ENCODE results near the gene SDHAF3. TPM values are rescaled to one million over a fixed set of nuclear protein-coding genes. Genes with fewer than 3 reads are reported as not detected.

Gene SDHAF3
- total RNA-seq, 2 experiments from 2014 or later: 3.2 to 5.0 TPM

GRCh38 chr7:97200018-97200417 lies 82.5 kb downstream of the SDHAF3 start:
- H3K9me3 Mint-ChIP-seq: no peaks in the 10 kb centered on the region
- no peaks in the 10 kb centered on the region for H3K36me3 Mint-ChIP-seq (ENCODE audit: low read depth)
- ATAC-seq (ENCODE audit: poor library complexity): no peak

GRCh38 chr7:97203957-97204356 lies 86.5 kb downstream of the SDHAF3 start:
- Mint-ChIP-seq H3K9me3 (no peaks in the 10 kb centered on the region), H3K4me1 (ENCODE audit: low read depth) (no peaks in the 10 kb centered on the region), H3K27me3 (no peaks in the 10 kb centered on the region), H3K36me3 (ENCODE audit: low read depth) (no peaks in the 10 kb centered on the region), H3K4me3 (no peak overlapping the region), H3K27ac (no peak overlapping the region)
- DNase-seq (no peak), ATAC-seq (ENCODE audit: poor library complexity) (no peak)
- intact Hi-C loops (cut with DNase I, micrococcal nuclease): no loop called here
- Histone ChIP-seq H3K27ac (ENCODE audit: low read depth in 1 of 2, low read length in 2 of 2) (no peak overlapping the region), H3K36me3 (ENCODE audit: insufficient read depth, low read length) (no peaks in the 10 kb centered on the region), H3K4me3 (ENCODE audit: low read length) (no peak overlapping the region), H3K4me1 (ENCODE audit: insufficient read depth, low read length) (no peaks in the 10 kb centered on the region), H3K9me3 (ENCODE audit: control insufficient read depth in 1 of 2, insufficient read depth in 1 of 2, low read length in 2 of 2) (no peaks in the 10 kb centered on the region), H3K27me3 (ENCODE audit: control insufficient read depth in 1 of 2, insufficient read depth in 2 of 2, low read length in 2 of 2) (no peaks in the 10 kb centered on the region)
- no peak for TF ChIP-seq CTCF (IDR thresholded peaks at IDR 0.05)
- ChIA-PET POLR2A (no interaction called here), CTCF (no interaction called here)

More at GRCh38 chr7:97200018-97200417, 82.5 kb downstream of the SDHAF3 start:
- no peak for DNase-seq
- POLR2A ChIA-PET: no interaction called here
- TF ChIP-seq CTCF (IDR thresholded peaks at IDR 0.05): no peak
- intact Hi-C loops (cut with DNase I, micrococcal nuclease): no loop called here
- Mint-ChIP-seq H3K4me3 (no peak overlapping the region), H3K4me1 (ENCODE audit: low read depth) (no peaks in the 10 kb centered on the region), H3K27ac (no peak overlapping the region), H3K27me3 (peaks cover 12% of the 10 kb centered on the region)
- Histone ChIP-seq H3K4me3 (ENCODE audit: low read length) (no peak overlapping the region), H3K27ac (ENCODE audit: low read depth in 1 of 2, low read length in 2 of 2) (no peak overlapping the region), H3K27me3 (ENCODE audit: control insufficient read depth in 1 of 2, insufficient read depth in 2 of 2, low read length in 2 of 2) (no peaks in the 10 kb centered on the region), H3K4me1 (ENCODE audit: insufficient read depth, low read length) (no peaks in the 10 kb centered on the region), H3K9me3 (ENCODE audit: control insufficient read depth in 1 of 2, insufficient read depth in 1 of 2, low read length in 2 of 2) (no peaks in the 10 kb centered on the region), H3K36me3 (ENCODE audit: insufficient read depth, low read length) (no peaks in the 10 kb centered on the region)
- CTCF ChIA-PET: no interaction called here

GRCh38 chr7:97204821-97205220 lies 87.3 kb downstream of the SDHAF3 start:
- Mint-ChIP-seq H3K9me3 (no peaks in the 10 kb centered on the region), H3K27me3 (no peaks in the 10 kb centered on the region), H3K27ac (no peak overlapping the region), H3K4me3 (no peak overlapping the region), H3K36me3 (ENCODE audit: low read depth) (no peaks in the 10 kb centered on the region), H3K4me1 (ENCODE audit: low read depth) (no peaks in the 10 kb centered on the region)
- no peaks in the 10 kb centered on the region for H3K4me1 ChIP-seq (ENCODE audit: insufficient read depth, low read length)
- CTCF ChIA-PET: no interaction called here
- no peak for DNase-seq
- no peak for ATAC-seq (ENCODE audit: poor library complexity)
- POLR2A ChIA-PET: no interaction called here
- H3K27me3 ChIP-seq (ENCODE audit: control insufficient read depth in 1 of 2, insufficient read depth in 2 of 2, low read length in 2 of 2): no peaks in the 10 kb centered on the region
- H3K27ac ChIP-seq (ENCODE audit: low read depth in 1 of 2, low read length in 2 of 2): no peak overlapping the region
- H3K36me3 ChIP-seq (ENCODE audit: insufficient read depth, low read length): no peaks in the 10 kb centered on the region
- no peaks in the 10 kb centered on the region for H3K9me3 ChIP-seq (ENCODE audit: control insufficient read depth in 1 of 2, insufficient read depth in 1 of 2, low read length in 2 of 2)
- TF ChIP-seq CTCF (IDR thresholded peaks at IDR 0.05): no peak
- intact Hi-C loops (cut with DNase I, micrococcal nuclease): no loop called here
- no peak overlapping the region for H3K4me3 ChIP-seq (ENCODE audit: low read length)

Measured in CD4-positive, alpha-beta T cell (primary cell).